IPS DF 4.7 (cell line): ENCODE measurements around the gene DUSP28.

Experiments used
- DNase-seq: peaks from one replicate; pipeline ENCODE4 v3.0.0-alpha.2; 2013; ENCODE audit warnings: low spot score; ENCODE audit errors: extremely low read depth

Gene DUSP28

GRCh38 chr2:240597419-240598181 is 37.4 kb downstream of the DUSP28 start:
- DNase-seq: no peak

- no peak for DNase-seq
These were observed 38.3 kb downstream of the DUSP28 start for GRCh38 chr2:240598311-240598911.

- DNase-seq: no peak
These were observed 39.0 kb downstream of the DUSP28 start for GRCh38 chr2:240599141-240599583.

GRCh38 chr2:240600451-240600961 is 40.3 kb downstream of the DUSP28 start:
- no peak for DNase-seq

- DNase-seq: no peak
These were observed 41.1 kb downstream of the DUSP28 start for GRCh38 chr2:240601061-240601830.

- DNase-seq: no peak
These were observed 41.6 kb downstream of the DUSP28 start for GRCh38 chr2:240601831-240602160.

- no peak for DNase-seq
These were observed 42.3 kb downstream of the DUSP28 start for GRCh38 chr2:240602266-240603050.

- DNase-seq: no peak
These were observed 43.1 kb downstream of the DUSP28 start for GRCh38 chr2:240603081-240603835.

GRCh38 chr2:240603846-240604245 is 43.7 kb downstream of the DUSP28 start:
- DNase-seq: no peak

GRCh38 chr2:240604291-240604938 is 44.3 kb downstream of the DUSP28 start:
- DNase-seq: no peak

- no peak for DNase-seq
These were observed 45.0 kb downstream of the DUSP28 start for GRCh38 chr2:240604939-240605716.

- no peak for DNase-seq
These were observed 45.9 kb downstream of the DUSP28 start for GRCh38 chr2:240605867-240606743.

- DNase-seq: no peak
These were observed 51.5 kb downstream of the DUSP28 start for GRCh38 chr2:240611601-240612210.
